Endothelial cell of umbilical vein (primary cell): ENCODE measurements around the gene CNTNAP2. TPM values are rescaled to one million over a fixed set of nuclear protein-coding genes. Genes with fewer than 3 reads are reported as not detected.

Experiments
- BruUV-seq: library from RNA; stranded (reverse); fragments of 400-500 nt; replicated peaks from 2 replicates; lab custom pipeline; 2021; lab: Mats Ljungman, UMichigan
- CTCF ChIA-PET: fragments of 300-600, 350-600 bp; sonication (Branson Sonifier 250); formaldehyde crosslinking; loops from one replicate; lab custom pipeline; 2021; ENCODE audit warnings: antibody characterized with exemption, inconsistent platforms; lab: Charles Lee
- POLR2A ChIA-PET: fragments of 300-600, 350-600 bp; sonication (Branson Sonifier 250); formaldehyde crosslinking; loops from one replicate; lab custom pipeline; 2021; ENCODE audit warnings: antibody characterized with exemption, inconsistent platforms; lab: Charles Lee
- DNase-seq: peaks from one replicate; pipeline ENCODE4 v3.0.0-alpha.2; 2011; ENCODE audit warnings: low read depth, low spot score
- FAIRE-seq: peaks from 2 replicates; lab custom pipeline; 2011; peaks lifted over from hg19 to GRCh38; lab: Jason Lieb, UNC
- H2AFZ ChIP-seq: 2 replicates; pipeline ENCODE4 v1.6.0; 2012; ENCODE audit warnings: low read depth, low read length, control low read depth, inconsistent platforms
- H3K27ac ChIP-seq: 2 replicates; pipeline ENCODE4 v1.5.1; 2011; ENCODE audit warnings: low read depth, mild to moderate bottlenecking, control low read depth, low read length, moderate library complexity; ENCODE audit not compliant: insufficient read depth
- H3K27me3 ChIP-seq, 2 experiments: 2 replicates each; pipeline versions ENCODE4 v1.6.0 to v1.6.1; 2011; ENCODE audit warnings: low read length in 2 of 2, mixed read lengths in 1 of 2; ENCODE audit not compliant: control insufficient read depth in 2 of 2, insufficient read depth in 2 of 2
- H3K36me3 ChIP-seq, 2 experiments: 2 replicates in 1 of 2; 3 replicates in 1 of 2; pipeline ENCODE4 v1.5.1; 2011; ENCODE audit warnings: low read length in 2 of 2, mild to moderate bottlenecking in 1 of 2, moderate library complexity in 1 of 2; ENCODE audit not compliant: control insufficient read depth in 2 of 2, insufficient read depth in 2 of 2; ENCODE audit errors: extremely low read depth in 1 of 2
- H3K4me1 ChIP-seq: 3 replicates; pipeline ENCODE4 v1.5.1; 2011; ENCODE audit warnings: mild to moderate bottlenecking, low read length; ENCODE audit not compliant: control insufficient read depth, insufficient read depth; ENCODE audit errors: extremely low read depth
- H3K4me2 ChIP-seq: 2 replicates; pipeline ENCODE4 v1.6.1; 2011; ENCODE audit warnings: low read length, control low read depth, mixed read lengths; ENCODE audit not compliant: insufficient read depth
- H3K4me3 ChIP-seq, 3 experiments: fragments of 200-600 bp in 1 of 3; sonication (generic), shearing (Covaris generic) in 1 of 3; replicated peaks in 1 of 3; 2 replicates each; pipeline ENCODE4 v1.5.1; 2011 to 2016; ENCODE audit warnings: control low read depth in 3 of 3, low read length in 3 of 3, mild to moderate bottlenecking in 2 of 3, inconsistent platforms in 1 of 3, low read depth in 1 of 3, moderate library complexity in 1 of 3; ENCODE audit not compliant: insufficient read depth in 1 of 3
- H3K79me2 ChIP-seq: 2 replicates; pipeline ENCODE4 v1.6.0; 2012; ENCODE audit warnings: low read length, inconsistent platforms; ENCODE audit not compliant: control insufficient read depth, insufficient read depth
- H3K9ac ChIP-seq: replicated peaks from 2 replicates; pipeline ENCODE3; 2011; ENCODE audit warnings: low read length, control low read depth; ENCODE audit not compliant: insufficient read depth; ENCODE audit errors: extremely low read depth
- H3K9me1 ChIP-seq: replicated peaks from 3 replicates; pipeline ENCODE4 v1.6.0; 2011; ENCODE audit warnings: mild to moderate bottlenecking, low read length; ENCODE audit not compliant: control insufficient read depth, insufficient read depth; ENCODE audit errors: extremely low read depth
- H3K9me3 ChIP-seq: replicated peaks from 2 replicates; pipeline ENCODE4 v1.5.1; 2012; ENCODE audit warnings: low read length, inconsistent platforms; ENCODE audit not compliant: control insufficient read depth, insufficient read depth
- H4K20me1 ChIP-seq: replicated peaks from 2 replicates; pipeline ENCODE3; 2011; ENCODE audit warnings: mild to moderate bottlenecking, low read length; ENCODE audit not compliant: control insufficient read depth, insufficient read depth; ENCODE audit errors: extremely low read depth
- CTCF ChIP-seq, 2 donors: IDR thresholded peaks; 1 replicate in 1 of 2; 2 replicates in 1 of 2; pipeline ENCODE4 v1.5.1; 2011; ENCODE audit warnings: low read length in 2 of 2, mild to moderate bottlenecking in 2 of 2, moderate library complexity in 2 of 2, control low read depth in 1 of 2, inconsistent platforms in 1 of 2, low read depth in 1 of 2; ENCODE audit not compliant: insufficient read depth in 1 of 2; ENCODE audit errors: extremely low read depth in 1 of 2
- EZH2 ChIP-seq: IDR thresholded peaks from 2 replicates; pipeline ENCODE4 v1.6.1; 2012; ENCODE audit warnings: borderline replicate concordance, low read depth, mild to moderate bottlenecking, moderate library complexity, low read length, inconsistent platforms; ENCODE audit not compliant: severe bottlenecking
- FOS ChIP-seq: IDR thresholded peaks from 2 replicates; pipeline ENCODE4 v1.6.1; 2011; ENCODE audit warnings: mild to moderate bottlenecking, low read length, moderate library complexity, borderline replicate concordance; ENCODE audit not compliant: insufficient read depth
- GATA2 ChIP-seq: IDR thresholded peaks from 2 replicates; pipeline ENCODE4 v1.7.0; 2011; ENCODE audit warnings: low read depth, mild to moderate bottlenecking, moderate library complexity, mixed read lengths, low read length; ENCODE audit not compliant: insufficient read length, insufficient read depth
- JUN ChIP-seq: IDR thresholded peaks from 2 replicates; pipeline ENCODE4 v1.6.1; 2011; ENCODE audit warnings: borderline replicate concordance, low read depth; ENCODE audit not compliant: insufficient read length, insufficient read depth
- MYC ChIP-seq: IDR thresholded peaks from one replicate; pipeline ENCODE4 v1.6.1; 2011; ENCODE audit warnings: mild to moderate bottlenecking, low read depth, low read length
- POLR2A ChIP-seq: IDR thresholded peaks from 2 replicates; pipeline ENCODE4 v1.6.1; 2012; ENCODE audit warnings: low read depth, mild to moderate bottlenecking, control low read depth, low read length
- POLR2AphosphoS5 ChIP-seq: IDR thresholded peaks from 2 replicates; pipeline ENCODE4 v1.6.1; 2012; ENCODE audit warnings: low read depth, mild to moderate bottlenecking, control low read depth, low read length, moderate library complexity; ENCODE audit not compliant: insufficient read depth
- dilution Hi-C: fragments of 300-500 bp; cut with MboI; formaldehyde crosslinking; loops from one replicate; pipeline ENCODE4 v1.15.0; 2019; ENCODE audit warnings: low sequenced_read_pairs; ENCODE audit not compliant: extremely low pct_ligation_motif_present
- intact Hi-C: fragments of 100-400 bp; cut with micrococcal nuclease; formaldehyde crosslinking; loops from one replicate; pipeline ENCODE4 v1.10.0; 2022
- polyA plus RNA-seq, 4 experiments: library from polyadenylated mRNA; depleted of rRNA in 3 of 4; stranded (reverse) in 3 of 4; unstranded in 1 of 4; fragments of >200 nt; gene quantifications; 2 replicates each; pipeline versions ENCODE4 v1.2.1 to v1.2.3, GENCODE V29; 2011 to 2012; ENCODE audit warnings: missing spikeins in 1 of 4
- total RNA-seq: library from RNA; stranded (reverse); gene quantifications from 2 replicates; pipeline ENCODE4 v1.2.3, GENCODE V29; 2021
- TF ChIP-seq, protein P1 (sequence below): IDR thresholded peaks from 2 replicates; pipeline ENCODE4 v1.6.1; 2011; ENCODE audit not compliant: insufficient read depth, insufficient read length

CNTNAP2 gene
- total and polyA plus RNA-seq, 2 donors (not counting 3 experiments of a cell fraction or from before 2014, with no cell fraction given), result not detected

DNA sequence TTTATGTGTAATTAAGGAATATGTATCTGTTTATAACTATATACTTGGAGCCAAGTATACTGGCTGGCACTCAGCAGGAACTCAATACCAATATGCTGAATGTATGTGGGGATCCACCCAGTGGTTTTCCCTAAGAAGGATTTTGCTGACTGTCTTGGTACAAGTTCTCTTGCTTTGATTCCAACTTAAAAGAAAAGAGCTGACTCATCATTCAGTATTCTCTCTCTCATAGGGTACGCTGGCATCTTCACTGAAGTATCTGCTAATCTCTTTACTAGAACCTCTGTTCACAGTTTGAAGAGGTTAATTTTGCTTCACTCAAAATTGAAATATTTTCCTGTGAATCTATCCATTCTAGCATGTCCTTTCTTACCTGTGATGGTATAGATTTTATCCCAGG, 1044.8 kb downstream of the CNTNAP2 start:
- no peak overlapping the region for H3K9ac ChIP-seq
- no peaks in the 10 kb centered on the region for H3K27me3 ChIP-seq
- no peak overlapping the region for H2AFZ ChIP-seq
- FAIRE-seq, result no peak
- CTCF ChIA-PET, result no interaction called here
- H3K9me3 ChIP-seq, result no peaks in the 10 kb centered on the region
- intact Hi-C loops, result no loop called here
- H3K36me3 ChIP-seq, result no peaks in the 10 kb centered on the region
- no peak for DNase-seq
- no peaks in the 10 kb centered on the region for H4K20me1 ChIP-seq
- H3K4me2 ChIP-seq, result no peak overlapping the region
- dilution Hi-C loops, result no loop called here
- H3K27ac ChIP-seq, result no peak overlapping the region
- no TSS peak for BruUV-seq
- H3K4me3 ChIP-seq, result no peak overlapping the region
- no peak for TF ChIP-seq POLR2A
- TF ChIP-seq, protein P1, sequence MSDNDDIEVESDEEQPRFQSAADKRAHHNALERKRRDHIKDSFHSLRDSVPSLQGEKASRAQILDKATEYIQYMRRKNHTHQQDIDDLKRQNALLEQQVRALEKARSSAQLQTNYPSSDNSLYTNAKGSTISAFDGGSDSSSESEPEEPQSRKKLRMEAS, result no peak
- TF ChIP-seq FOS, result no peak
- no peak for TF ChIP-seq EZH2
- no peak for TF ChIP-seq GATA2
- TF ChIP-seq JUN, result no peak
- no peak for TF ChIP-seq MYC
- TF ChIP-seq CTCF (IDR thresholded peaks at IDR 0.05; ENCODE audit: extremely low read depth in 1 of 2, insufficient read depth in 1 of 2, low read depth in 1 of 2, low read length in 2 of 2), result no peak
- TF ChIP-seq POLR2AphosphoS5, result no peak
- H3K79me2 ChIP-seq, result no peaks in the 10 kb centered on the region
- H3K4me1 ChIP-seq, result no peaks in the 10 kb centered on the region
- POLR2A ChIA-PET, result no interaction called here
- no peaks in the 10 kb centered on the region for H3K9me1 ChIP-seq
